ENCODE measurements around the gene SORBS1. TPM values are rescaled to one million over a fixed set of nuclear protein-coding genes. Genes with fewer than 3 reads are reported as not detected.
A peak's percentile ranks its signal among the peaks of the same experiment; 100 is the strongest.

Gene SORBS1
- total and polyA plus RNA-seq, 4 donors = 33.2 to 71.3 (median 44.1) TPM

GRCh38 chr10:95536894-95537541 lies 24.2 kb downstream of the SORBS1 start:
- Histone ChIP-seq H3K9ac (ENCODE audit: low read depth in 1 of 2, low read length in 2 of 2) (no peak overlapping the region), H3K4me1 (ENCODE audit: control insufficient read depth in 4 of 4, insufficient read depth in 4 of 4, low read length in 3 of 4) (peaks cover 13 to 29% (median 23%) of the 10 kb centered on the region in 4 donors)

GRCh38 chr10:95536017-95536416 lies 25.2 kb downstream of the SORBS1 start:
- Histone ChIP-seq H3K4me1 (ENCODE audit: control insufficient read depth in 4 of 4, insufficient read depth in 4 of 4, low read length in 3 of 4) (peaks cover 10 to 24% (median 15%) of the 10 kb centered on the region in 4 donors), H3K36me3 (ENCODE audit: control insufficient read depth in 4 of 4, insufficient read depth in 3 of 4, low read depth in 1 of 4, low read length in 3 of 4) (no peaks in the 10 kb centered on the region), H3K27ac (ENCODE audit: low read depth in 1 of 2, low read length in 2 of 2) (no peak overlapping the region), H3K9me3 (ENCODE audit: control insufficient read depth in 4 of 4, low read length in 3 of 4) (no peaks in the 10 kb centered on the region), H3K4me3 (ENCODE audit: low read depth in 1 of 3, low read length in 3 of 3) (no peak overlapping the region), H3K27me3 (ENCODE audit: control insufficient read depth in 4 of 4, insufficient read depth in 4 of 4, low read length in 3 of 4) (no peaks in the 10 kb centered on the region), H3K9ac (ENCODE audit: low read depth in 1 of 2, low read length in 2 of 2) (peak overlapping the region in 1 of 2 donors; percentile 25)
- DNase-seq (ENCODE audit: low spot score) = no peak
- 84% methylated on average over 8 of the region's 8 CpGs for WGBS
- no peak for TF ChIP-seq FOXA1 (IDR thresholded peaks at IDR 0.05)
- no peak for TF ChIP-seq RXRA (IDR thresholded peaks at IDR 0.05)
- TF ChIP-seq RAD21 (IDR thresholded peaks at IDR 0.05) = no peak
- no peak for TF ChIP-seq FOXA2 (IDR thresholded peaks at IDR 0.05)
- TF ChIP-seq ZBTB33 (IDR thresholded peaks at IDR 0.05) = no peak
- no peak for TF ChIP-seq TAF1 (conservative IDR thresholded peaks at IDR 0.05)
- no peak for TF ChIP-seq YY1 (IDR thresholded peaks at IDR 0.05)
- no peak for TF ChIP-seq GABPA (IDR thresholded peaks at IDR 0.05 in 1 of 2, conservative IDR thresholded peaks at IDR 0.05 in 1 of 2)
- TF ChIP-seq REST (IDR thresholded peaks at IDR 0.05) = no peak
- no peak for TF ChIP-seq NR2F2 (IDR thresholded peaks at IDR 0.05)

More at GRCh38 chr10:95536894-95537541, 24.2 kb downstream of the SORBS1 start:
- no peak for DNase-seq (ENCODE audit: low spot score)
- Histone ChIP-seq H3K27ac (ENCODE audit: low read depth in 1 of 2, low read length in 2 of 2) (no peak overlapping the region), H3K9me3 (ENCODE audit: control insufficient read depth in 4 of 4, low read length in 3 of 4) (no peaks in the 10 kb centered on the region), H3K4me3 (ENCODE audit: low read depth in 1 of 3, low read length in 3 of 3) (no peak overlapping the region), H3K27me3 (ENCODE audit: control insufficient read depth in 4 of 4, insufficient read depth in 4 of 4, low read length in 3 of 4) (no peaks in the 10 kb centered on the region), H3K36me3 (ENCODE audit: control insufficient read depth in 4 of 4, insufficient read depth in 3 of 4, low read depth in 1 of 4, low read length in 3 of 4) (no peaks in the 10 kb centered on the region)
- TF ChIP-seq HNF4A (conservative IDR thresholded peaks at IDR 0.05) (no peak), FOXA1 (IDR thresholded peaks at IDR 0.05) (no peak), YY1 (IDR thresholded peaks at IDR 0.05) (no peak), RAD21 (IDR thresholded peaks at IDR 0.05) (no peak), EGR1 (IDR thresholded peaks at IDR 0.05; ENCODE audit: low read depth in 2 of 2) (no peak)
- 94% methylated on average over 8 of the region's 8 CpGs for WGBS

- Histone ChIP-seq H3K4me1 (ENCODE audit: control insufficient read depth in 4 of 4, insufficient read depth in 4 of 4, low read length in 3 of 4) (peaks cover 10 to 26% (median 16%) of the 10 kb centered on the region in 4 donors), H3K27ac (ENCODE audit: low read depth in 1 of 2, low read length in 2 of 2) (no peak overlapping the region), H3K9ac (ENCODE audit: low read depth in 1 of 2, low read length in 2 of 2) (peak overlapping the region in 1 of 2 donors; percentile 25), H3K36me3 (ENCODE audit: control insufficient read depth in 4 of 4, insufficient read depth in 3 of 4, low read depth in 1 of 4, low read length in 3 of 4) (no peaks in the 10 kb centered on the region), H3K9me3 (ENCODE audit: control insufficient read depth in 4 of 4, low read length in 3 of 4) (no peaks in the 10 kb centered on the region), H3K4me3 (ENCODE audit: low read depth in 1 of 3, low read length in 3 of 3) (no peak overlapping the region), H3K27me3 (ENCODE audit: control insufficient read depth in 4 of 4, insufficient read depth in 4 of 4, low read length in 3 of 4) (no peaks in the 10 kb centered on the region)
- 85% methylated on average over 2 of the region's 2 CpGs for WGBS
- TF ChIP-seq FOXA2 (IDR thresholded peaks at IDR 0.05) (no peak), YY1 (IDR thresholded peaks at IDR 0.05) (no peak), EGR1 (IDR thresholded peaks at IDR 0.05; ENCODE audit: low read depth in 2 of 2) (no peak), SP1 (IDR thresholded peaks at IDR 0.05) (no peak), HNF4G (IDR thresholded peaks at IDR 0.05) (no peak)
- TF ChIP-seq, protein P1, sequence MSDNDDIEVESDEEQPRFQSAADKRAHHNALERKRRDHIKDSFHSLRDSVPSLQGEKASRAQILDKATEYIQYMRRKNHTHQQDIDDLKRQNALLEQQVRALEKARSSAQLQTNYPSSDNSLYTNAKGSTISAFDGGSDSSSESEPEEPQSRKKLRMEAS (IDR thresholded peaks at IDR 0.05) = no peak
- no peak for DNase-seq (ENCODE audit: low spot score)
Observed at GRCh38 chr10:95535526-95535925, 25.6 kb downstream of the SORBS1 start.

Data from liver (tissue), 9 donors.